GM23338 (cell line): Measurements from ENCODE around the gene MARF1. TPM values are rescaled to one million over a fixed set of nuclear protein-coding genes. Genes with fewer than 3 reads are reported as not detected.

Source experiments
- ATAC-seq: fragments of 200-7000 bp; cut with Tn5 transposase; 3 replicates; pipeline ENCODE4 v1.9.1; 2020
- DNase-seq: peaks from one replicate; pipeline ENCODE4 v3.0.0-alpha.2; 2015; ENCODE audit warnings: low spot score
- H2AFZ ChIP-seq: fragments of 200-600 bp; sonication (generic); 2 replicates; pipeline ENCODE4 v1.8.0; 2016; ENCODE audit warnings: antibody characterized with exemption, mild to moderate bottlenecking, moderate library complexity
- H3F3A ChIP-seq: fragments of 200-600 bp; sonication (generic); replicated peaks from 2 replicates; pipeline ENCODE4 v1.8.0; 2017; ENCODE audit warnings: antibody characterized with exemption, mixed run types, low read depth
- H3K27ac ChIP-seq: fragments of 200-600 bp; sonication (generic); 2 replicates; pipeline ENCODE4 v1.6.1; 2016; ENCODE audit warnings: low read depth
- H3K27me3 ChIP-seq: fragments of 200-600 bp; sonication (generic); 2 replicates; pipeline ENCODE4 v1.8.0; 2016; ENCODE audit warnings: mild to moderate bottlenecking, mixed run types, moderate library complexity; ENCODE audit not compliant: insufficient read depth
- H3K36me3 ChIP-seq: fragments of 200-600 bp; sonication (generic); 2 replicates; pipeline ENCODE4 v1.8.0; 2016; ENCODE audit warnings: mild to moderate bottlenecking; ENCODE audit not compliant: insufficient read depth
- H3K4me1 ChIP-seq: fragments of 200-600 bp; sonication (generic); 2 replicates; pipeline ENCODE4 v1.8.0; 2016; ENCODE audit warnings: mild to moderate bottlenecking, moderate library complexity; ENCODE audit not compliant: insufficient read depth
- H3K4me2 ChIP-seq: fragments of 200-600 bp; sonication (generic); 2 replicates; pipeline ENCODE4 v1.7.1; 2017; ENCODE audit warnings: mixed run types
- H3K4me3 ChIP-seq: fragments of 200-600 bp; sonication (generic); 2 replicates; pipeline ENCODE4 v1.6.1; 2016; ENCODE audit warnings: mixed run types
- H3K79me2 ChIP-seq: fragments of 200-600 bp; sonication (generic); replicated peaks from 2 replicates; pipeline ENCODE4 v1.8.0; 2017; ENCODE audit warnings: mild to moderate bottlenecking; ENCODE audit not compliant: insufficient read depth
- H3K9me2 ChIP-seq: fragments of 200-600 bp; sonication (generic); 2 replicates; pipeline ENCODE4 v1.8.0; 2017; ENCODE audit not compliant: insufficient read depth
- H4K20me1 ChIP-seq: fragments of 200-600 bp; sonication (generic); replicated peaks from 2 replicates; pipeline ENCODE4 v1.8.0; 2017; ENCODE audit warnings: mild to moderate bottlenecking; ENCODE audit not compliant: insufficient read depth
- H3K27ac Mint-ChIP-seq: 2 replicates; pipeline ENCODE4 v1.8.0; 2020; ENCODE audit warnings: inconsistent platforms, mild to moderate bottlenecking, moderate library complexity, mixed read lengths
- H3K27me3 Mint-ChIP-seq: 3 replicates; pipeline ENCODE4 v1.8.0; 2022; ENCODE audit warnings: low read depth, mild to moderate bottlenecking, moderate library complexity, mixed read lengths, inconsistent platforms; ENCODE audit not compliant: insufficient read depth, poor library complexity
- H3K36me3 Mint-ChIP-seq: 3 replicates; pipeline ENCODE4 v1.8.0; 2021; ENCODE audit warnings: low read depth, mild to moderate bottlenecking, inconsistent platforms, moderate library complexity, mixed read lengths
- H3K4me1 Mint-ChIP-seq: 3 replicates; pipeline ENCODE4 v1.8.0; 2020; ENCODE audit warnings: mild to moderate bottlenecking, inconsistent platforms, mixed read lengths
- H3K4me3 Mint-ChIP-seq: 3 replicates; pipeline ENCODE4 v1.8.0; 2021; ENCODE audit warnings: moderate library complexity, mild to moderate bottlenecking, inconsistent platforms, mixed read lengths
- H3K9me3 Mint-ChIP-seq: 3 replicates; pipeline ENCODE4 v1.8.0; 2020; ENCODE audit warnings: moderate library complexity, mild to moderate bottlenecking, inconsistent platforms, mixed read lengths
- CTCF ChIP-seq, 2 experiments: fragments of 200-600 bp in 1 of 2; sonication (generic) in 1 of 2; conservative IDR thresholded peaks; 2 replicates each; pipeline versions ENCODE4 v1.5.1 to v1.6.1; 2016 to 2017; ENCODE audit warnings: antibody characterized with exemption in 2 of 2, low read depth in 2 of 2, mild to moderate bottlenecking in 2 of 2, moderate library complexity in 1 of 2
- JUNB ChIP-seq: IDR thresholded peaks from one replicate; pipeline ENCODE4 v1.6.1; 2016; ENCODE audit warnings: antibody characterized with exemption; ENCODE audit not compliant: unreplicated experiment
- NANOG ChIP-seq: IDR thresholded peaks from 2 replicates; pipeline ENCODE4 v1.6.1; 2016; ENCODE audit warnings: antibody characterized with exemption, borderline replicate concordance
- STAT1 ChIP-seq: IDR thresholded peaks from one replicate; pipeline ENCODE4 v1.6.1; 2016; ENCODE audit warnings: antibody characterized with exemption; ENCODE audit not compliant: unreplicated experiment
- ZNF331 ChIP-seq: fragments of 250-450 bp; sonication (Bioruptor Pico); IDR thresholded peaks from 2 replicates; pipeline ENCODE4 v1.5.0; 2020; ENCODE audit warnings: low read depth, mild to moderate bottlenecking, moderate library complexity
- polyA plus RNA-seq: library from polyadenylated mRNA; unstranded; fragments of >200 nt; fragmentation: Nextera tagmentation; extraction: Ambion mirVana; gene quantifications from 2 replicates; pipeline ENCODE4 v1.2.1, GENCODE V29; 2016
- total RNA-seq: library from RNA; depleted of rRNA; stranded (reverse); fragments of >200 nt; shearing (Covaris generic); gene quantifications from 2 replicates; pipeline ENCODE4 v1.2.3, GENCODE V29; 2014

MARF1 gene
- total and polyA plus RNA-seq, 2 experiments from 2014 or later: 8.3 to 16.0 TPM

- H3K27ac Mint-ChIP-seq: peak overlapping the region; percentile 79
These were observed 33.6 kb upstream of the MARF1 start for GRCh38 chr16:15676506-15676905.

GRCh38 chr16:15674571-15674970, 31.6 kb upstream of the MARF1 start:
- Mint-ChIP-seq H3K4me1 (peaks cover 2% of the 10 kb centered on the region; the same call in 1 of the 3 replicates), H3K4me3 (no peak overlapping the region), H3K9me3 (no peaks in the 10 kb centered on the region), H3K36me3 (peaks cover 24% of the 10 kb centered on the region), H3K27me3 (no peaks in the 10 kb centered on the region), H3K27ac (0 out of 2 replicates have a peak overlapping the region, but pooled peaks have one; percentile 56)
- H3K4me3 ChIP-seq: no peak overlapping the region
- H3K36me3 ChIP-seq: peaks cover 5% of the 10 kb centered on the region; the same call in 1 of the 2 replicates
- no peaks in the 10 kb centered on the region for H3F3A ChIP-seq
- no peak overlapping the region for H3K27ac ChIP-seq
- no peak for ATAC-seq
- H3K4me1 ChIP-seq: 0 out of 2 replicates have a peak, but pooled peaks cover 2% of the 10 kb centered on the region
- no peak for TF ChIP-seq STAT1
- no peak for TF ChIP-seq ZNF331 (CRISPR knock-in tag)
- TF ChIP-seq JUNB: no peak
- TF ChIP-seq CTCF (conservative IDR thresholded peaks at IDR 0.05; ENCODE audit: low read depth in 2 of 2): no peak
- TF ChIP-seq NANOG: no peak
- no peaks in the 10 kb centered on the region for H3K79me2 ChIP-seq
- H4K20me1 ChIP-seq: no peaks in the 10 kb centered on the region; the same call in 1 of the 2 replicates
- no peaks in the 10 kb centered on the region for H3K9me2 ChIP-seq
- no peak overlapping the region for H3K4me2 ChIP-seq
- no peaks in the 10 kb centered on the region for H3K27me3 ChIP-seq
- DNase-seq: no peak
- no peak overlapping the region for H2AFZ ChIP-seq

More at GRCh38 chr16:15676506-15676905, 33.6 kb upstream of the MARF1 start:
- Histone ChIP-seq H3K4me3 (no peak overlapping the region), H3K9me2 (no peaks in the 10 kb centered on the region), H3K4me2 (no peak overlapping the region), H4K20me1 (no peaks in the 10 kb centered on the region; the same call in 1 of the 2 replicates), H3K36me3 (peaks cover 5% of the 10 kb centered on the region; the same call in 1 of the 2 replicates), H2AFZ (no peak overlapping the region), H3K79me2 (no peaks in the 10 kb centered on the region), H3F3A (no peaks in the 10 kb centered on the region), H3K27me3 (no peaks in the 10 kb centered on the region), H3K4me1 (0 out of 2 replicates have a peak, but pooled peaks cover 2% of the 10 kb centered on the region), H3K27ac (no peak overlapping the region)
- TF ChIP-seq CTCF (conservative IDR thresholded peaks at IDR 0.05; ENCODE audit: low read depth in 2 of 2): no peak
- TF ChIP-seq STAT1: no peak
- TF ChIP-seq NANOG: no peak
- no peak for DNase-seq
- Mint-ChIP-seq H3K36me3 (peaks cover 29% of the 10 kb centered on the region), H3K4me3 (no peak overlapping the region), H3K27me3 (no peaks in the 10 kb centered on the region), H3K9me3 (no peaks in the 10 kb centered on the region), H3K4me1 (peaks cover 2% of the 10 kb centered on the region; the same call in 1 of the 3 replicates)
- ATAC-seq: no peak
